ENCODE measurements around the gene PTPN4. TPM values are rescaled to one million over a fixed set of nuclear protein-coding genes. Genes with fewer than 3 reads are reported as not detected.

PTPN4 gene
- total and polyA plus RNA-seq, 2 donors (not counting 3 experiments of a cell fraction or from before 2014, with no cell fraction given) = 6.8 to 29.6 TPM

GRCh38 chr2:119739580-119740255, 20.0 kb upstream of the PTPN4 start:
- Histone ChIP-seq H3K9me1 (replicated peaks; ENCODE audit: control insufficient read depth, extremely low read depth, insufficient read depth, low read length) (no peaks in the 10 kb centered on the region), H3K79me2 (ENCODE audit: control insufficient read depth, insufficient read depth, low read length) (no peaks in the 10 kb centered on the region), H2AFZ (ENCODE audit: low read depth, low read length) (no peak overlapping the region), H3K4me2 (ENCODE audit: insufficient read depth, low read length) (no peak overlapping the region), H3K9me3 (replicated peaks; ENCODE audit: control insufficient read depth, insufficient read depth, low read length) (no peaks in the 10 kb centered on the region), H3K9ac (replicated peaks; ENCODE audit: extremely low read depth, insufficient read depth, low read length) (no peak overlapping the region), H3K27me3 (ENCODE audit: control insufficient read depth in 2 of 2, insufficient read depth in 2 of 2, low read length in 2 of 2) (peaks cover 4 to 14% of the 10 kb centered on the region in 2 experiments), H4K20me1 (replicated peaks; ENCODE audit: control insufficient read depth, extremely low read depth, insufficient read depth, low read length) (no peaks in the 10 kb centered on the region), H3K4me1 (ENCODE audit: control insufficient read depth, extremely low read depth, insufficient read depth, low read length) (peaks cover 6% of the 10 kb centered on the region), H3K4me3 (replicated peaks in 1 of 3; ENCODE audit: insufficient read depth in 1 of 3, low read depth in 1 of 3, low read length in 3 of 3) (no peak overlapping the region), H3K36me3 (ENCODE audit: control insufficient read depth in 2 of 2, extremely low read depth in 1 of 2, insufficient read depth in 2 of 2, low read length in 2 of 2) (no peaks in the 10 kb centered on the region), H3K27ac (ENCODE audit: insufficient read depth, low read depth, low read length) (no peak overlapping the region)
- ChIA-PET POLR2A (no interaction called here), CTCF (interaction anchor here (1.0 to 1.5 kb wide), 4 partner anchors 19 to 99 kb away, joined by 3 to 4 read pairs (median 3); no protein-coding TSS in a partner anchor)
- no peak for FAIRE-seq
- DNase-seq (ENCODE audit: low read depth, low spot score) = no peak
- dilution Hi-C loops (cut with MboI; ENCODE audit: extremely low pct_ligation_motif_present, low sequenced_read_pairs) = no loop called here
- BruUV-seq (replicated peaks) = no TSS peak
- TF ChIP-seq CTCF (IDR thresholded peaks at IDR 0.05; ENCODE audit: extremely low read depth in 1 of 2, insufficient read depth in 1 of 2, low read depth in 1 of 2, low read length in 2 of 2) (no peak), POLR2A (IDR thresholded peaks at IDR 0.05; ENCODE audit: low read depth, low read length) (no peak), EZH2 (IDR thresholded peaks at IDR 0.05; ENCODE audit: borderline replicate concordance, low read depth, low read length, severe bottlenecking) (no peak), FOS (IDR thresholded peaks at IDR 0.05; ENCODE audit: borderline replicate concordance, insufficient read depth, low read length) (no peak)
- intact Hi-C loops (cut with micrococcal nuclease) = no loop called here

- H3K9me1 ChIP-seq (replicated peaks; ENCODE audit: control insufficient read depth, extremely low read depth, insufficient read depth, low read length) = no peaks in the 10 kb centered on the region
- dilution Hi-C loops (cut with MboI; ENCODE audit: extremely low pct_ligation_motif_present, low sequenced_read_pairs) (no loop called here), intact Hi-C loops (cut with micrococcal nuclease) (no loop called here)
- no TSS peak for BruUV-seq (replicated peaks)
- H3K27ac ChIP-seq (ENCODE audit: insufficient read depth, low read depth, low read length) = no peak overlapping the region
- no peaks in the 10 kb centered on the region for H3K79me2 ChIP-seq (ENCODE audit: control insufficient read depth, insufficient read depth, low read length)
- H3K9me3 ChIP-seq (replicated peaks; ENCODE audit: control insufficient read depth, insufficient read depth, low read length) = no peaks in the 10 kb centered on the region
- H3K4me2 ChIP-seq (ENCODE audit: insufficient read depth, low read length) = no peak overlapping the region
- no peaks in the 10 kb centered on the region for H3K36me3 ChIP-seq (ENCODE audit: control insufficient read depth in 2 of 2, extremely low read depth in 1 of 2, insufficient read depth in 2 of 2, low read length in 2 of 2)
- TF ChIP-seq POLR2AphosphoS5 (IDR thresholded peaks at IDR 0.05; ENCODE audit: insufficient read depth, low read depth, low read length) (no peak), EZH2 (IDR thresholded peaks at IDR 0.05; ENCODE audit: borderline replicate concordance, low read depth, low read length, severe bottlenecking) (no peak), MAX (IDR thresholded peaks at IDR 0.05; ENCODE audit: insufficient read depth, insufficient read length) (no peak), FOS (IDR thresholded peaks at IDR 0.05; ENCODE audit: borderline replicate concordance, insufficient read depth, low read length) (no peak), POLR2A (IDR thresholded peaks at IDR 0.05; ENCODE audit: low read depth, low read length) (no peak), CTCF (IDR thresholded peaks at IDR 0.05; ENCODE audit: extremely low read depth in 1 of 2, insufficient read depth in 1 of 2, low read depth in 1 of 2, low read length in 2 of 2) (no peak), JUN (IDR thresholded peaks at IDR 0.05; ENCODE audit: borderline replicate concordance, insufficient read depth, insufficient read length, low read depth) (no peak), GATA2 (IDR thresholded peaks at IDR 0.05; ENCODE audit: insufficient read depth, insufficient read length, low read depth, low read length) (no peak)
- ChIA-PET CTCF (interaction anchor here (1.3 to 1.4 kb wide), 3 partner anchors 13 to 434 kb away, joined by 3 to 4 read pairs (median 4); no protein-coding TSS in a partner anchor), POLR2A (no interaction called here)
- H4K20me1 ChIP-seq (replicated peaks; ENCODE audit: control insufficient read depth, extremely low read depth, insufficient read depth, low read length) = no peaks in the 10 kb centered on the region
- H3K4me1 ChIP-seq (ENCODE audit: control insufficient read depth, extremely low read depth, insufficient read depth, low read length) = peaks cover 6% of the 10 kb centered on the region
- H3K4me3 ChIP-seq (replicated peaks in 1 of 3; ENCODE audit: insufficient read depth in 1 of 3, low read depth in 1 of 3, low read length in 3 of 3) = no peak overlapping the region
- peaks cover 0 to 8% of the 10 kb centered on the region in 2 experiments for H3K27me3 ChIP-seq (ENCODE audit: control insufficient read depth in 2 of 2, insufficient read depth in 2 of 2, low read length in 2 of 2)
- FAIRE-seq (no peak), DNase-seq (ENCODE audit: low read depth, low spot score) (no peak)
- H3K9ac ChIP-seq (replicated peaks; ENCODE audit: extremely low read depth, insufficient read depth, low read length) = no peak overlapping the region
- no peak overlapping the region for H2AFZ ChIP-seq (ENCODE audit: low read depth, low read length)
Measured at GRCh38 chr2:119741001-119741400, 18.7 kb upstream of the PTPN4 start.
